HCT116 (cell line): ENCODE data around the gene CTNNB1. TPM values are rescaled to one million over a fixed set of nuclear protein-coding genes. Genes with fewer than 3 reads are reported as not detected.

Source experiments
- ATAC-seq: fragments of 200-7000 bp; cut with Tn5 transposase; 2 replicates; pipeline ENCODE4 v1.9.1; 2020; ENCODE audit warnings: mild to moderate bottlenecking, moderate library complexity
- BruUV-seq: library from RNA; stranded (reverse); fragments of 400-500 nt; replicated peaks from 2 replicates; lab custom pipeline; 2021; lab: Mats Ljungman, UMichigan
- CTCF ChIA-PET: fragments of 300-600 bp; sonication (Branson Sonifier 250); formaldehyde crosslinking; loops from one replicate; lab custom pipeline; 2021; ENCODE audit warnings: antibody characterized with exemption; lab: Charles Lee
- POLR2A ChIA-PET: fragments of 300-600, 350-600 bp; sonication (Branson Sonifier 250); formaldehyde crosslinking; loops from one replicate; lab custom pipeline; 2021; ENCODE audit warnings: antibody characterized with exemption; lab: Charles Lee
- RAD21 ChIA-PET, 2 experiments: fragments of 300-600 bp; sonication (Branson Sonifier 250); formaldehyde crosslinking; loops; one replicate each; lab custom pipeline; 2023; ENCODE audit warnings: low total read pairs in 2 of 2; ENCODE audit not compliant: uncharacterized antibody in 2 of 2, unreplicated experiment in 2 of 2, low non-redundant PET in 1 of 2; lab: Charles Lee
- DNase-seq: peaks from one replicate; pipeline ENCODE4 v3.0.0-alpha.2; 2010; ENCODE audit warnings: low read depth, low spot score
- H2AFZ ChIP-seq: fragments of 200-600 bp; shearing (Covaris generic), sonication (generic); 2 replicates; pipeline ENCODE4 v1.6.1; 2017; ENCODE audit warnings: low read depth, mixed run types, mixed read lengths, antibody characterized with exemption, low read length; ENCODE audit not compliant: poor library complexity, severe bottlenecking
- H3K27ac ChIP-seq: 2 replicates; pipeline ENCODE4 v1.5.1; 2012; ENCODE audit warnings: low read depth, low read length
- H3K27me3 ChIP-seq: fragments of 200-600 bp; sonication (generic); 2 replicates; pipeline ENCODE4 v1.6.1; 2016; ENCODE audit warnings: mixed run types, low read length, mixed read lengths; ENCODE audit not compliant: insufficient read depth
- H3K36me3 ChIP-seq, 2 experiments: fragments of 200-500 bp in 1 of 2; fragments of 200-600 bp in 1 of 2; sonication (Bioruptor generic) in 1 of 2; sonication (generic) in 1 of 2; 2 replicates each; pipeline versions ENCODE4 v1.5.1 to v1.6.1; 2014 to 2016; ENCODE audit warnings: low read length in 2 of 2, inconsistent platforms in 1 of 2, mixed read lengths in 1 of 2, mixed run types in 1 of 2; ENCODE audit not compliant: insufficient read depth in 2 of 2, control insufficient read depth in 1 of 2
- H3K4me1 ChIP-seq, 2 experiments: fragments of 200-600 bp in 1 of 2; sonication (generic) in 1 of 2; 2 replicates each; pipeline versions ENCODE4 v1.5.1 to v1.6.1; 2012 to 2017; ENCODE audit warnings: low read length in 2 of 2, inconsistent platforms in 1 of 2, mild to moderate bottlenecking in 1 of 2, mixed read lengths in 1 of 2, mixed run types in 1 of 2, moderate library complexity in 1 of 2; ENCODE audit not compliant: insufficient read depth in 2 of 2, control insufficient read depth in 1 of 2
- H3K4me2 ChIP-seq: fragments of 200-600 bp; sonication (generic); 2 replicates; pipeline ENCODE4 v1.6.1; 2017; ENCODE audit warnings: mixed run types, low read length, mixed read lengths
- H3K4me3 ChIP-seq, 2 experiments: fragments of 200-600 bp in 1 of 2; sonication (generic) in 1 of 2; replicated peaks in 1 of 2; 2 replicates each; pipeline ENCODE4 v1.5.1; 2011 to 2016; ENCODE audit warnings: low read length in 2 of 2, control low read depth in 1 of 2, low read depth in 1 of 2, mild to moderate bottlenecking in 1 of 2, mixed read lengths in 1 of 2, mixed run types in 1 of 2
- H3K79me2 ChIP-seq: fragments of 200-600 bp; sonication (generic); 2 replicates; pipeline ENCODE4 v1.6.1; 2017; ENCODE audit warnings: mild to moderate bottlenecking, mixed run types, low read length, moderate library complexity, mixed read lengths; ENCODE audit not compliant: insufficient read depth
- H3K9ac ChIP-seq: fragments of 200-600 bp; sonication (generic); 2 replicates; pipeline ENCODE4 v1.6.1; 2016; ENCODE audit warnings: low read length, mixed read lengths
- H3K9me2 ChIP-seq: fragments of 200-600 bp; sonication (generic), shearing (Covaris generic); 2 replicates; pipeline ENCODE4 v1.6.1; 2017; ENCODE audit warnings: mixed run types, mild to moderate bottlenecking, moderate library complexity; ENCODE audit not compliant: insufficient read depth
- H3K9me3 ChIP-seq, 2 experiments: fragments of 200-500 bp in 1 of 2; fragments of 200-600 bp in 1 of 2; sonication (Bioruptor generic) in 1 of 2; sonication (generic) in 1 of 2; 2 replicates each; pipeline ENCODE4 v1.6.1; 2014 to 2017; ENCODE audit warnings: low read length in 2 of 2, mixed read lengths in 2 of 2, inconsistent platforms in 1 of 2, low read depth in 1 of 2, mild to moderate bottlenecking in 1 of 2, mixed run types in 1 of 2, moderate library complexity in 1 of 2; ENCODE audit not compliant: control insufficient read depth in 1 of 2, insufficient read depth in 1 of 2
- H4K20me1 ChIP-seq: fragments of 200-600 bp; sonication (generic), shearing (Covaris generic); 2 replicates; pipeline ENCODE4 v1.6.1; 2017; ENCODE audit warnings: mixed run types, mild to moderate bottlenecking, moderate library complexity; ENCODE audit not compliant: insufficient read depth
- ATF3 ChIP-seq: IDR thresholded peaks from 2 replicates; pipeline ENCODE4 v1.6.1; 2012
- CBX3 ChIP-seq: IDR thresholded peaks from 2 replicates; pipeline ENCODE4 v1.6.1; 2012; ENCODE audit warnings: low read depth
- ELF1 ChIP-seq: IDR thresholded peaks from 2 replicates; pipeline ENCODE4 v1.6.1; 2012; ENCODE audit warnings: low read depth, borderline replicate concordance
- EZH2 ChIP-seq: fragments of 200-600 bp; sonication (generic); IDR thresholded peaks from 2 replicates; pipeline ENCODE4 v1.6.1; 2017; ENCODE audit warnings: antibody characterized with exemption, mixed run types
- EZH2phosphoT487 ChIP-seq: fragments of 200-600 bp; IDR thresholded peaks from 2 replicates; pipeline ENCODE4 v1.6.1; 2018; ENCODE audit warnings: antibody characterized with exemption, borderline replicate concordance
- JUND ChIP-seq: IDR thresholded peaks from 2 replicates; pipeline ENCODE4 v1.6.1; 2012
- MAX ChIP-seq: IDR thresholded peaks from 2 replicates; pipeline ENCODE4 v1.6.1; 2012
- POLR2A ChIP-seq: IDR thresholded peaks from 2 replicates; pipeline ENCODE4 v1.7.0; 2011; ENCODE audit warnings: borderline replicate concordance; ENCODE audit not compliant: insufficient read depth, insufficient read length; ENCODE audit errors: extremely low read depth
- POLR2AphosphoS5 ChIP-seq: IDR thresholded peaks from 2 replicates; pipeline ENCODE4 v1.6.1; 2011; ENCODE audit warnings: mild to moderate bottlenecking, low read depth, low read length, moderate library complexity
- RAD21 ChIP-seq: IDR thresholded peaks from 2 replicates; pipeline ENCODE4 v1.6.1; 2012; ENCODE audit warnings: low read depth, mild to moderate bottlenecking
- REST ChIP-seq: IDR thresholded peaks from 2 replicates; pipeline ENCODE4 v1.6.1; 2012; ENCODE audit warnings: low read depth
- SIN3A ChIP-seq: IDR thresholded peaks from 2 replicates; pipeline ENCODE4 v1.6.1; 2012; ENCODE audit warnings: low read depth
- SP1 ChIP-seq: IDR thresholded peaks from 2 replicates; pipeline ENCODE4 v1.6.1; 2012; ENCODE audit warnings: low read depth
- SRF ChIP-seq: IDR thresholded peaks from 2 replicates; pipeline ENCODE4 v1.6.1; 2012; ENCODE audit warnings: low read depth
- YY1 ChIP-seq: IDR thresholded peaks from 2 replicates; pipeline ENCODE4 v1.6.1; 2011; ENCODE audit warnings: low read length, low read depth, moderate library complexity, mild to moderate bottlenecking; ENCODE audit not compliant: insufficient replicate concordance; ENCODE audit errors: extremely low read depth
- ZBTB33 ChIP-seq: IDR thresholded peaks from 2 replicates; pipeline ENCODE4 v1.6.1; 2011; ENCODE audit warnings: mild to moderate bottlenecking, low read length, moderate library complexity; ENCODE audit not compliant: insufficient replicate concordance; ENCODE audit errors: extremely low read depth
- ZNF274 ChIP-seq: fragments of 200-500 bp; sonication (Bioruptor generic); IDR thresholded peaks from 2 replicates; pipeline ENCODE4 v1.6.1; 2014; ENCODE audit warnings: mild to moderate bottlenecking, low read depth, low read length, inconsistent platforms
- intact Hi-C: fragments of 100-400 bp; cut with micrococcal nuclease; formaldehyde crosslinking; loops from 2 replicates; pipeline ENCODE4 v1.10.0; 2022
- total RNA-seq: library from RNA; stranded (reverse); gene quantifications from one replicate; pipeline ENCODE4 v1.2.1, GENCODE V29; 2021; ENCODE audit not compliant: unreplicated experiment

Gene CTNNB1
- total RNA-seq, 1 experiment from 2014 or later: 265 TPM

- TF ChIP-seq ZBTB33 (peak; percentile 67), CBX3 (peak; percentile 99), POLR2A (peak; percentile 91), SP1 (peak; percentile 94)
These were observed at the start of gene CTNNB1 (continued) for GRCh38 chr3:41198950-41199865.

GRCh38 chr3:41155834-41156233 lies 43.5 kb upstream of the CTNNB1 start:
- DNase-seq (no peak), ATAC-seq (no peak)
- no TSS peak for BruUV-seq
- no peaks in the 10 kb centered on the region for H3K9me3 ChIP-seq
- no peaks in the 10 kb centered on the region for H4K20me1 ChIP-seq
- no peak overlapping the region for H3K4me2 ChIP-seq
- TF ChIP-seq ELF1 (no peak), MAX (no peak), JUND (no peak), SP1 (no peak), POLR2A (no peak), ZNF274 (no peak), EZH2phosphoT487 (no peak), SIN3A (no peak), ATF3 (no peak), SRF (no peak), RAD21 (no peak), POLR2AphosphoS5 (no peak), REST (no peak), EZH2 (no peak), YY1 (no peak)
- no peak overlapping the region for H3K27ac ChIP-seq
- H3K36me3 ChIP-seq: no peaks in the 10 kb centered on the region
- H3K4me1 ChIP-seq: peaks cover 0 to 17% of the 10 kb centered on the region in 2 experiments; a peak in 2 of 4 replicates
- RAD21 ChIA-PET: no interaction called here
- H3K27me3 ChIP-seq: no peaks in the 10 kb centered on the region
- no peaks in the 10 kb centered on the region for H3K9me2 ChIP-seq
- no peak overlapping the region for H2AFZ ChIP-seq
- no peak overlapping the region for H3K4me3 ChIP-seq
- no peak overlapping the region for H3K9ac ChIP-seq
- POLR2A ChIA-PET: no interaction called here
- intact Hi-C loops: no loop called here
- CTCF ChIA-PET: no interaction called here
- no peaks in the 10 kb centered on the region for H3K79me2 ChIP-seq
